Activated CD4-positive, alpha-beta T cell treated with anti-CD3 and anti-CD28 coated beads, Interleukin-2, amount 10 ng/mL, durations not matched to agents 7 days and 5 days (primary cell): ENCODE measurements around the gene KCNV2. TPM values are rescaled to one million over a fixed set of nuclear protein-coding genes. Genes with fewer than 3 reads are reported as not detected.

ENCODE experiments used
- CTCF ChIA-PET: fragments of 350-600 bp; sonication (Branson Sonifier 250); formaldehyde crosslinking; loops from one replicate; lab custom pipeline; 2021; ENCODE audit warnings: antibody characterized with exemption; lab: Charles Lee
- POLR2A ChIA-PET: fragments of 350-600 bp; sonication (Branson Sonifier 250); formaldehyde crosslinking; loops from one replicate; lab custom pipeline; 2021; ENCODE audit warnings: antibody characterized with exemption; lab: Charles Lee
- DNase-seq: peaks from one replicate; pipeline ENCODE4 v3.0.0-alpha.2; 2020
- H3K27ac Mint-ChIP-seq: one replicate; pipeline ENCODE4 v1.8.0; 2021; ENCODE audit warnings: mild to moderate bottlenecking, moderate library complexity, mixed read lengths
- H3K27me3 Mint-ChIP-seq: one replicate; pipeline ENCODE4 v1.8.0; 2021; ENCODE audit warnings: mixed read lengths
- H3K36me3 Mint-ChIP-seq: one replicate; pipeline ENCODE4 v1.8.0; 2021; ENCODE audit warnings: low read depth, mixed read lengths
- H3K4me1 Mint-ChIP-seq: one replicate; pipeline ENCODE4 v1.8.0; 2021; ENCODE audit warnings: mixed read lengths
- H3K4me3 Mint-ChIP-seq: one replicate; pipeline ENCODE4 v1.8.0; 2021; ENCODE audit warnings: mild to moderate bottlenecking, moderate library complexity, mixed read lengths
- H3K9me3 Mint-ChIP-seq: one replicate; pipeline ENCODE4 v1.8.0; 2021; ENCODE audit warnings: mixed read lengths
- total RNA-seq, 2 experiments: library from RNA; stranded (reverse); gene quantifications; one replicate each; pipeline ENCODE4 v1.2.3, GENCODE V29; 2021

The KCNV2 gene
- total RNA-seq, 2 experiments from 2014 or later: not detected

DNA sequence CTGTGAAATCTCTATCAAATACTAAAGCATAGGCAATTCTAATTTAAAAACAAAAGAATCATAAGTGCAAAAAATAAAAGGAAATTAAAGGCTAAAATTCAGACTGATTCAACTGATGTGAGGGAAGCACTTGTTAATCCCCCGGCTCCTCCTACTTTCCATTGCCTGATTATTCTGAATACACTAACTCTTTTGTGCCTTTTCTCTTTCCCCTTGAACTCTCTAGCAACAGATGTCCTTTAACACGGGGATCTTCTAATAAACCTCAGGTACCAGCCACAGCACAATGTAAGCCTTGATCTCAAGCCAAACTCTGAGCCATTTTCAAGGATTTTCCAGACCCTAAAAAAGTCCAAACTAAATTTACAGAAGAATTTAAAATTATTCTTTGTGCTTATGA is 61.5 kb downstream of the KCNV2 start:
- Mint-ChIP-seq H3K27me3 (no peaks in the 10 kb centered on the region), H3K27ac (no peak overlapping the region)

More for the DNA sequence above, 61.5 kb downstream of the KCNV2 start:
- CTCF ChIA-PET: interaction anchor here (0.6 kb wide), 1 partner anchor 156 kb away, joined by 4 read pairs; no protein-coding TSS in a partner anchor
- H3K4me1 Mint-ChIP-seq: no peaks in the 10 kb centered on the region
- no peak for DNase-seq
- H3K9me3 Mint-ChIP-seq: peaks cover 37% of the 10 kb centered on the region
- H3K36me3 Mint-ChIP-seq: peaks cover 93% of the 10 kb centered on the region
- POLR2A ChIA-PET: no interaction called here
- no peak overlapping the region for H3K4me3 Mint-ChIP-seq

Other genes with a start within 250 kb of the KCNV2 start
- 1 to 10 TPM; 3.7 to 3.9 TPM for gene VLDLR, start 95.7 kb upstream of the KCNV2 start, total RNA-seq
- 10 to 100 TPM; 49.8 to 57.2 TPM for gene PUM3, start 126.6 kb downstream of the KCNV2 start, total RNA-seq